RWPE2 (cell line): ENCODE data around the gene PTPRN2.
A peak's percentile ranks its signal among the peaks of the same experiment; 100 is the strongest.

Experiments used
- ATAC-seq: fragments of 200-7000 bp; cut with Tn5 transposase; 3 replicates; pipeline ENCODE4 v1.9.1; 2021; ENCODE audit warnings: low read depth
- DNase-seq: peaks from one replicate; pipeline ENCODE4 v3.0.0-alpha.2; 2020; ENCODE audit warnings: low spot score
- H3K27ac ChIP-seq: fragments of 450-650 bp; 2 replicates; pipeline ENCODE4 v1.5.1; 2017; ENCODE audit warnings: mild to moderate bottlenecking; ENCODE audit not compliant: poor library complexity, severe bottlenecking
- H3K27me3 ChIP-seq: fragments of 250-450 bp; sonication (Bioruptor Pico); 2 replicates; pipeline ENCODE4 v1.5.1; 2021; ENCODE audit warnings: mild to moderate bottlenecking, moderate library complexity; ENCODE audit not compliant: insufficient read depth, poor library complexity, severe bottlenecking
- H3K36me3 ChIP-seq: fragments of 250-450 bp; sonication (Bioruptor Pico); 2 replicates; pipeline ENCODE4 v1.5.1; 2020; ENCODE audit warnings: low read depth, mild to moderate bottlenecking, moderate library complexity
- H3K4me1 ChIP-seq: fragments of 250-450 bp; sonication (Bioruptor Pico); 2 replicates; pipeline ENCODE4 v1.5.1; 2021; ENCODE audit warnings: mild to moderate bottlenecking, moderate library complexity; ENCODE audit not compliant: insufficient read depth, poor library complexity, severe bottlenecking
- H3K4me3 ChIP-seq: fragments of 250-450 bp; sonication (Bioruptor Pico); 2 replicates; pipeline ENCODE4 v1.5.1; 2021; ENCODE audit warnings: mild to moderate bottlenecking, moderate library complexity; ENCODE audit not compliant: severe bottlenecking
- H3K9me3 ChIP-seq: fragments of 250-450 bp; sonication (Bioruptor Pico); 2 replicates; pipeline ENCODE4 v1.5.1; 2021; ENCODE audit warnings: mild to moderate bottlenecking, moderate library complexity; ENCODE audit not compliant: severe bottlenecking
- CTCF ChIP-seq: fragments of 450-650 bp; IDR thresholded peaks from one replicate; pipeline ENCODE4 v1.5.1; 2017; ENCODE audit warnings: mild to moderate bottlenecking, moderate library complexity; ENCODE audit not compliant: poor library complexity, severe bottlenecking

PTPRN2 gene

GRCh38 chr7:157559596-157560257 lies 1027.9 kb downstream of the PTPRN2 start:
- DNase-seq = peak; percentile 52

GRCh38 chr7:157558875-157559595 lies 1028.6 kb downstream of the PTPRN2 start:
- Histone ChIP-seq H3K27ac (no peak overlapping the region), H3K9me3 (peaks cover 5% of the 10 kb centered on the region), H3K4me3 (no peak overlapping the region), H3K27me3 (no peaks in the 10 kb centered on the region), H3K36me3 (no peaks in the 10 kb centered on the region), H3K4me1 (no peaks in the 10 kb centered on the region)
- ATAC-seq = no peak
- TF ChIP-seq CTCF = no peak
- DNase-seq = peak; percentile 40

More at GRCh38 chr7:157559596-157560257, 1027.9 kb downstream of the PTPRN2 start:
- H3K4me1 ChIP-seq = no peaks in the 10 kb centered on the region
- no peak overlapping the region for H3K4me3 ChIP-seq
- no peak for TF ChIP-seq CTCF
- H3K9me3 ChIP-seq = peaks cover 6% of the 10 kb centered on the region
- no peak overlapping the region for H3K27ac ChIP-seq
- H3K27me3 ChIP-seq = no peaks in the 10 kb centered on the region
- no peaks in the 10 kb centered on the region for H3K36me3 ChIP-seq
- no peak for ATAC-seq

- no peak for TF ChIP-seq CTCF
- no peaks in the 10 kb centered on the region for H3K36me3 ChIP-seq
- H3K4me3 ChIP-seq = no peak overlapping the region
- no peak for ATAC-seq
- H3K9me3 ChIP-seq = peaks cover 4% of the 10 kb centered on the region
- H3K4me1 ChIP-seq = no peaks in the 10 kb centered on the region
- no peaks in the 10 kb centered on the region for H3K27me3 ChIP-seq
- no peak overlapping the region for H3K27ac ChIP-seq
- DNase-seq = peak; percentile 52
These were observed 1029.1 kb downstream of the PTPRN2 start for GRCh38 chr7:157558516-157558874.

GRCh38 chr7:157558061-157558460 lies 1029.6 kb downstream of the PTPRN2 start:
- ATAC-seq = no peak
- no peak overlapping the region for H3K4me3 ChIP-seq
- DNase-seq = peak; percentile 21
- H3K27ac ChIP-seq = no peak overlapping the region
- H3K36me3 ChIP-seq = no peaks in the 10 kb centered on the region
- no peaks in the 10 kb centered on the region for H3K27me3 ChIP-seq
- H3K9me3 ChIP-seq = peaks cover 4% of the 10 kb centered on the region
- TF ChIP-seq CTCF = no peak
- H3K4me1 ChIP-seq = no peaks in the 10 kb centered on the region

GRCh38 chr7:157557263-157557662 lies 1030.4 kb downstream of the PTPRN2 start:
- no peaks in the 10 kb centered on the region for H3K4me1 ChIP-seq
- H3K4me3 ChIP-seq = no peak overlapping the region
- no peak overlapping the region for H3K27ac ChIP-seq
- no peaks in the 10 kb centered on the region for H3K27me3 ChIP-seq
- ATAC-seq (no peak), DNase-seq (no peak)
- TF ChIP-seq CTCF = no peak
- H3K9me3 ChIP-seq = peaks cover 4% of the 10 kb centered on the region
- no peaks in the 10 kb centered on the region for H3K36me3 ChIP-seq
